Posterior cingulate gyrus (tissue), 11 donors: ENCODE results near the gene FFAR3.

Experiments
- DNase-seq, 10 donors: peaks; one replicate each; pipeline versions ENCODE4 v3.0.0 to v3.0.0-alpha.2; 2020 to 2021; ENCODE audit warnings: mixed read lengths in 3 of 10
- intact Hi-C: fragments of 100-400 bp; cut with DNase I; formaldehyde crosslinking; loops from one replicate; pipeline ENCODE4 v1.15.1; 2023

FFAR3 gene

GRCh38 chr19:35357867-35358573 is at the start of gene FFAR3:
TSS of gene FFAR3 (plus strand) at chr19:35358460. CDS start at chr19:35358891, 431 bp downstream.
- DNase-seq, result peak in 3 of 10 donors; percentile 63 to 78 (median 76)

DNA sequence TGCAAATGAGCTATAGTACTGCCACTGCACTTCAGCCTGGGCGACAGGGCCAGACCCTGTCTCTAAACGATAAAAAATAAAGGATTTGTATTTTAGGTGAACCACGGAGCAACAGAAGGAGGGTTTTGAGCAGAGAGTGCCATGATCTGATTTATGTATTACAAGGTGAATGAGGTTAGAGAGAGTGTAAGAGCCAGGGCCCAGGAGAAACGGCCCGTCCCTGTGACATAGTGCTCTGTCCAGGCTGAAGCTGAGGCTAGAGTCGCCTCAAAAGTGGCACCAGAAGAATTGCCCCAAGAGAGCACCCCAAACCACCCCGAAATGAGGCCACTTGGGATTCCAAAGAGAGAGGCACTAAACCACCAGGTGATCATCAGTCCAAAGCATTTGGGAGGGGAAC is 49.4 kb upstream of the FFAR3 start:
- intact Hi-C loops, result no loop called here
- DNase-seq, result no peak

More at GRCh38 chr19:35357867-35358573, at the start of gene FFAR3:
- intact Hi-C loops, result no loop called here

DNA sequence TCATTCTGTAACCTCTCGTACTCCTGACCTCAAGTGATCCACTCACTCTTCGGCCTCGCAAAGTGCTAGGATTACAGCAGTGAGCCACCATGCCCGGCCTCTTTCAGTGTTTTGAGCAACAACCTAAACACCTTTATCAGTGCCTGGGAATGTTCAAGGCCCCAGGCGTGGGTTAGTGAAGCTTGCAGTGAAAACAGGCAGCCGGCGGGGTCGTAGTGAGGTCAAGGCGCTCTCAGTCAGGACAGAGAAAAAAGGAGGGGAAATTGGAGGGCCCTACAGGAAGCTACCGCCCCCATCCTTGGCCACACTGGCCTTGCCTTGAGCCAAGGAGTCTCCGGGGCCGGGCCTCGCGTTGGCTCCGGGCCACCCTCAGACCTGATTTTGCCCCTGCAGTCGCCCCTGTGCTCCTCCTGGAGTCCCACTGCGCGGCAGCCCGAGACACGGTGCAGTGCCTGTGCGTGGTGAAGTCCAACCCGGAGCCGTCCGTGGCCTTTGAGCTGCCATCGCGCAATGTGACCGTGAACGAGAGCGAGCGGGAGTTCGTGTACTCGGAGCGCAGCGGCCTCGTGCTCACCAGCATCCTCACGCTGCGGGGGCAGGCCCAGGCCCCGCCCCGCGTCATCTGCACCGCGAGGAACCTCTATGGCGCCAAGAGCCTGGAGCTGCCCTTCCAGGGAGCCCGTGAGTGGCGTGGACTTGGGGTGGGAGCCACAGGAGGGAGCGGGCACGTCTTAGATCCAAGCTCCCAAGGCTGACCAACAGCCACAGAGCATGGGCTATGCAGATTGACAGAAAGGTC is 48.6 kb upstream of the FFAR3 start:
- peak in 1 of 10 donors; percentile 53 for DNase-seq
- intact Hi-C loops, result no loop called here

GRCh38 chr19:35310331-35310730 is 47.9 kb upstream of the FFAR3 start:
- intact Hi-C loops, result no loop called here
- DNase-seq, result peak in 1 of 10 donors; percentile 59

GRCh38 chr19:35310811-35311465 is 47.3 kb upstream of the FFAR3 start:
- DNase-seq, result no peak
- intact Hi-C loops, result no loop called here

DNA sequence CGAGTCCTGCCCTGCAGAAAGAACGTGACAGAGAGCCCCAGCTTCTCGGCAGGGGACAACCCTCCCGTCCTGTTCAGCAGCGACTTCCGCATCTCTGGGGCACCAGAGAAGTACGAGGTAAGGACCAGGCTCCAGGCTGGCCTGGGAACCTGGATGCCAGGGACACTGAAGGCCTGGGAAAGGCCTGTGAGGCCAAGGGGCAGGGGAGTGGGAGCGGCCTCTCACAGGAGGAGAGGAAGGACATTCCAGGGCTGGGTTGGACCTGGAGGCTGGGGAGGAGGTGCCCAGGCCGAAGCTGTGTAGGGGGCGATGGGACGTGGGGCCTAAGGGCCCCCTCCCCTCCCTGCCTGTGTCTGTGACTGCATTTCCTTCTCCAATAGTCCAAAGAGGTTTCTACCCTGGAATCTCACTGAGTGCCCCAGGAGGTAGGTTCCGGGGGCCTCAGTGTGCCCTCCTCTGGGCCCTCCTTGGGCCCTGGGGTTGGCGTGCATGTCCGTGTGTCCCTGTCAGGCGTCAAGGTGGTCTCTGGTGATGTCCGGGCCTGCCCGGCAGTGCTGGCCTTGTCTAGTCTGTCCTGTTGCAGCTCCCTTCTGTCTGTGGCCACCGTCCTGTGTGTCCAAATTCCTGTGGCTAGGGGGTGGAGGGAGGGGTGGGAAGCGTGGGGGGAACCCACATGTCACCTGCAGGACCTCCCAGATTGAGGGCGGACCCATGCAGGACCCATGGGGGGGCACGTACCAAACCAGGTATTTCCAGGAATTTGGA is 46.2 kb upstream of the FFAR3 start:
- intact Hi-C loops, result no loop called here

DNA sequence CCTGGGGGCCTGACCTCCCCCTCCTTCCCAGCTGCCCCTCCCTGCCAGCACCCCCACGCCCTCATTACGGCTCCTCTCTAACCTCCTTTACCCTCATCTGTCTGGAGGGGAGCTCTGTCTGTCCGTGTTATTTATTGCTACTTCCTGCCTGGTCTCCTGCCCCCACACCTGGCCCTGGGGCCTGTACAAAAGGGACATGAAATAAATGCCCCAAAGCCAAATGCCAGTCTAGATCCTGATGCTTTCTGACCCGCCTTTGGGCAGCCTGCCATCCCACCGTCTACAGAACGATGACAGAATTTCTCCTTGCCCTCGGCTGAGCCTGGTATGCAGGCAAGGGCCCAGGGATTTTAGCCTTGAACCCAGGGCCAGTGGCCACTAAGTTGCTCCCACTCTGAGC is 44.7 kb upstream of the FFAR3 start:
- no peak for DNase-seq
- intact Hi-C loops, result no loop called here

More for the DNA sequence above, 46.2 kb upstream of the FFAR3 start:
- no peak for DNase-seq

- no peak for DNase-seq
- intact Hi-C loops, result no loop called here
These were observed 44.2 kb upstream of the FFAR3 start for GRCh38 chr19:35314031-35314430.

GRCh38 chr19:35314858-35315470 is 43.3 kb upstream of the FFAR3 start:
- intact Hi-C loops, result no loop called here
- DNase-seq, result no peak

GRCh38 chr19:35315883-35316282 is 42.4 kb upstream of the FFAR3 start:
- intact Hi-C loops, result no loop called here
- no peak for DNase-seq

DNA sequence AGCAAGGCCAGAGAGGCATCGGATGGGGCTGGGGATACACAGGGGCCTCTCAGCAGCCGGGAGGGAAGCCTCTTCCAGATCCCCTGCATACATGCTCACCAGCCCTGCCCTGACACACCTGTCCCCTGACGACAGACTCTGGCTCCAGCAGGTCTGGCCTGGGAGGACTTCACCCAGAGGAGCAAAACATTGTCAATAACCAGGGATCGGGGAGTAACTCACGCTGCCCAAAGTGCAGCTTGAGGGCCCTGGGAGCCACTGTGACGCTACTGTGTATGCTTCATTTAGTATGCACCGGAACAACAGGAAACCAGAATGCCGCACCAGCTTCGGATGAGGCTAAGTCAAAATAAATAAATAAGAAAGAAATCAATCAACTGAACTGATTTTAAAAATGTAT is 41.7 kb upstream of the FFAR3 start:
- intact Hi-C loops, result no loop called here

GRCh38 chr19:35317464-35318043 is 40.7 kb upstream of the FFAR3 start:
- intact Hi-C loops, result no loop called here
- DNase-seq, result no peak

More for the DNA sequence above, 41.7 kb upstream of the FFAR3 start:
- DNase-seq, result no peak

DNA sequence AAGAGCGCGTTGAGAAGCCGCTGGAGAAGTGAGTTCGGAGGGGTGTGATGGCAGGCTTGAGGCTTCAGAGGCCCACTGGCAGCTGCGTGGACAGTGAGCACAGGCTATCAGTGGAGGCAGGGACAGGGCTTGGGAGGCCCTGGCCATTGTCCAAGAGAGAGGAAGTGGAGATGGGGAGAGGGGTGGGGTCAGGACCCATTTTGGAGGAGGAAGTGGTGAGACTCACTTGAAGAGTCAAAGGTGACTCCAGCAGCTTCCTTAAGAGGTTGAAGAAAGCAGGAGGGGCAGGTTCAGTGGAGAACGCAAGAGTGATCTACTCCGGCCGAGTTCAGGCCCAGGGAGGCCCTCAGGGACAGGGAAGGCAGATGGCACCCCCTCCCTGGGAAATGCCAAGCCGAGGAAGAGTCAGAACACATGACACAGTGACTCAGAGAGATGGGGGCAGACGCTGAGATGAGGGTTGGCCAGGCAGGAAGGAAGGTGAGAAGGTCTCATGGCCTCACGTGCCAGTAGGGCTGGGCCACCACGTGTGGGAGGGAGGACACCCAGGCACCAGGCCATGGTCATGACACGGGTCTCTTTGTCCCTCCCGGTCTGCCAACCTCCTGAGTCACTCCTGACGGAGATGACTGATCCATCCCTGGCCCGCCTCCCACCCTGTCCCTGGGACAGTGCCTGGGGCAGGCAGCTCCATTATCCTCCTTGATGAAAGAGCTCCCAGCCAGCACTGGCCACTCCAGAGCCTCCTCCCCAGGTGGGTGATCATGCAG is 39.4 kb upstream of the FFAR3 start:
- DNase-seq, result peak; percentile 48 to 96 (median 80)
- intact Hi-C loops, result no loop called here

- intact Hi-C loops, result no loop called here
- DNase-seq, result no peak
These were observed 38.1 kb upstream of the FFAR3 start for GRCh38 chr19:35320065-35320713.

DNA sequence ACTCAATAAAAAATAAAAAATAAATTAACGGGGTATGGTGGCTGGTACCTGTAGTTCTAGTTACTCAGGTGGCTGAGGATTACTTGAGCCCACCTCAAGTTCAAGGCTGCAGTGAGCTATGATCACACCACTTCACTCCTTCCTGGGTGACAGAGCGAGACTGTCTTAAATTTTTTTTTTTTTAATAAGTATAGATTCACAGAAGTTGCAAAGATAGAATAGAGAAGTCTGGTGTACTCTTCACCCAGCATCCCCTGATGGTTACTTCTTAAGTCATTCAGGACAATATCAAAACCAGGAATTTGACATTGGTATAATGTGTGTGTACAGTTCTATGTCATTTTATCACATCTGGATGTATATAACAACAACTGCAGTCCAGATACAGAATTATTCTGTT is 37.0 kb upstream of the FFAR3 start:
- no peak for DNase-seq
- intact Hi-C loops, result no loop called here

DNA sequence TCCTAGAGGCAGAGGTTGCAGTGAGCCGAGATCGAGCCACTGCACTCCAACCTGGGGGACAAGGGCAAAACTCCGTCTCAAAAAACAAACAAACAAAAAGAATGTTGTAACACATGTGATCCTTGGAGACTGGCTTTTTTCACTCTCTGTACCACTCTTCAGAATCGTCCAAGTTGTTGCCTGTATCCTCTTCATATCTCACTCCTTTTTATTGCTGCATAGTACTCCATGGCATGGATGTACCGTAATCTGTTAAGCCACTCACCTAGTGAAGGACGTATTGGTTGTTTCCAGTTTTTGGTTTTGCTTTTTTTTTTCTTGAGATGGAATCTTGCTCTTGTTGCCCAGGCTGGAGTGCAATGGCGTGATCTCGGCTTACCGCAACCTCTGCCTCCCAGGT is 36.2 kb upstream of the FFAR3 start:
- intact Hi-C loops, result no loop called here
- no peak for DNase-seq

GRCh38 chr19:35327642-35328041 is 30.6 kb upstream of the FFAR3 start:
- DNase-seq, result no peak
- intact Hi-C loops, result no loop called here

GRCh38 chr19:35328851-35329285 is 29.4 kb upstream of the FFAR3 start, which contains the start of gene CD22:
TSS of gene CD22 (plus strand) at chr19:35329187. CDS start at chr19:35332041, 2,854 bp downstream.
- intact Hi-C loops, result no loop called here
- DNase-seq, result no peak
